Urinary bladder (tissue), 4 donors: ENCODE data around the gene GATAD2B. TPM values are rescaled to one million over a fixed set of nuclear protein-coding genes. Genes with fewer than 3 reads are reported as not detected.
"Not testable (repeated sequence)": the region's sequence is repeated elsewhere in the genome, so short reads cannot be mapped to it uniquely, and the experiment has no call there.

Experiments
- DNase-seq: peaks from one replicate; pipeline ENCODE4 v3.0.0-alpha.2; 2015; ENCODE audit errors: extremely low spot score
- H3K27ac ChIP-seq: one replicate; pipeline ENCODE4 v1.5.1; 2013; ENCODE audit warnings: low read depth, mild to moderate bottlenecking, moderate library complexity
- H3K36me3 ChIP-seq: one replicate; pipeline ENCODE4 v1.6.1; 2013; ENCODE audit warnings: mild to moderate bottlenecking, moderate library complexity; ENCODE audit not compliant: insufficient read depth
- H3K4me1 ChIP-seq: one replicate; pipeline ENCODE4 v1.6.1; 2013; ENCODE audit warnings: mild to moderate bottlenecking, moderate library complexity; ENCODE audit not compliant: insufficient read depth
- H3K4me3 ChIP-seq: one replicate; pipeline ENCODE4 v1.5.1; 2013; ENCODE audit warnings: low read depth, low read length
- WGBS: extraction: QIAGEN DNeasy Blood & Tissue Kit; methylation state at CpG from one replicate; pipeline ENCODE4 v1.1.7; 2013; 5-methylcytosine and 5-hydroxymethylcytosine counted together
- polyA plus RNA-seq: library from polyadenylated mRNA; stranded (reverse); fragments of 200-250 nt; gene quantifications from one replicate; pipeline ENCODE4 v1.2.3, GENCODE V29; 2013
- total RNA-seq: library from RNA; depleted of rRNA; stranded (reverse); fragments of >200 nt; gene quantifications from one replicate; pipeline ENCODE4 v1.2.3, GENCODE V29; 2014
- donor health status: healthy with polysubstance abuse.
- donor health status: healthy.

Gene GATAD2B
- total and polyA plus RNA-seq, 2 donors: 8.5 to 11.5 TPM

DNA sequence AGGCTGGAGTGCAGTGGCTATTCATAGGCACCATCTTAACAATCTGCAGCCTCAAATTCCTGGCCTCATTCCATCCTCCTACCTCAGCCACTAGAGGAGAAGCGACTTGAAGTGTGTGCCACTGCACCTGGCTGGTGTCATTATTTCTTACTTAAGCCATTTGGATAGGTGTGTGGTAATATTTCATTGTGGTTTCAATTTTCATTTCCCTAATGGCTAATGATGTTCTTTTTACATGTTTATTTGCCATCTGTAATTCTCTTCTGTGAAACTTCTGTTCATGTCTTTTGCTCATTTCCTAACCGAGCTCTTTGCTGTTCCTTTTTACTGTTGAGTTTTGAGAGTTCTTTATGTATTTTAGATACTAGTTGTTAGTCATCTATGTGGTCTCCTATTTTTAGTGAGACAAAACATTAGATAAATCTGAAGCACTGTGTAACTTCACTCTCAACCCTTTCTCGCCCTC lies 80.7 kb downstream of the GATAD2B start:
- 82% methylated on average over 3 of the region's 3 CpGs for WGBS
- DNase-seq: no peak
- no peaks in the 10 kb centered on the region for H3K36me3 ChIP-seq
- H3K4me1 ChIP-seq: no peaks in the 10 kb centered on the region
- no peak overlapping the region for H3K4me3 ChIP-seq
- H3K27ac ChIP-seq: no peak overlapping the region

DNA sequence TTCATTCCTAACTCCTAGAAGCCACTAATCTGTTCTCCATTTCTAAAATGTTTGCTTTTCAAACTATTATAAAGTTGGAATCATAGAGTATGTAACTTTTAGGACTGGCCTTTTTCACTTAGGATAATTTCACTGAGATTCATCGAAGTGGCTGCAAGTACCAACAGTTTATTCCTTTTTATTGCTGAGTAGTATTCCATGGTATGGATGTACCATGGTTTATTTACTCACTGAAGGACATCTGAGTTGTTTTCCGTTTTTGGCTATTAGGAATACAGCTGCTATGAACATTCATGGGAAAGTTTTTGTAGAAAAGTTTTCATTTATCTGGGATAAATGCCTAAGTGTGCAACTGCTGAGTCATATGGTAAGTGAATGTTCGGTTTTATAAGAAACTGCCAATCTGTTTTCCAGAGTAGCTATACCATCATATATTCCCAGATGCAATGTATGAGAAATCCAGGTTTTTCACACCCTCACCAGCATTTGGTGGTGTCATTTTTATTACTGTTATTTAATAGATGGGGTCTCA lies 81.2 kb downstream of the GATAD2B start:
- no peaks in the 10 kb centered on the region for H3K36me3 ChIP-seq
- no peak for DNase-seq
- H3K4me1 ChIP-seq: no peaks in the 10 kb centered on the region
- no peak overlapping the region for H3K4me3 ChIP-seq
- H3K27ac ChIP-seq: no peak overlapping the region
- 92% methylated on average over 3 of the region's 3 CpGs for WGBS

DNA sequence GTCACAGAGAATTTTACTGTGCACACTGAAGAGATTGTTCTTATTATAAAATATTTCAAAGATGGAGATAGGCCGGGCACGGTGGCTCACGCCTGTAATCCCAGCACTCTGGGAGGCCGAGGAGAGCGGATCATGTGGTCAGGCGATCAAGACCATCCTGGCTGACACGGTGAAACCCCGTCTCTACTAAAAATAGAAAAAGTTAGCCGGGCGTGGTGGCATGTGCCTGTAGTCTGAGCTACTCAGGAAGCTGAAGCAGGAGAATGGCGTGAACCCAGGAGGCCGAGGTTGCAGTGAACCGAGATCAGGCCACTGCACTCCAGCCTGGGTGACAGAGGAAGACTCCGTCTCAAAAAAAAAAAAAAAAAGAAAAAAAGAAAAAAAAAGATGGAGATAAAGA lies 82.0 kb downstream of the GATAD2B start:
- not testable (repeated sequence) for H3K4me3 ChIP-seq, H3K4me1 ChIP-seq, H3K27ac ChIP-seq, DNase-seq, H3K36me3 ChIP-seq
- WGBS: 86% methylated on average over 14 of the region's 14 CpGs

DNA sequence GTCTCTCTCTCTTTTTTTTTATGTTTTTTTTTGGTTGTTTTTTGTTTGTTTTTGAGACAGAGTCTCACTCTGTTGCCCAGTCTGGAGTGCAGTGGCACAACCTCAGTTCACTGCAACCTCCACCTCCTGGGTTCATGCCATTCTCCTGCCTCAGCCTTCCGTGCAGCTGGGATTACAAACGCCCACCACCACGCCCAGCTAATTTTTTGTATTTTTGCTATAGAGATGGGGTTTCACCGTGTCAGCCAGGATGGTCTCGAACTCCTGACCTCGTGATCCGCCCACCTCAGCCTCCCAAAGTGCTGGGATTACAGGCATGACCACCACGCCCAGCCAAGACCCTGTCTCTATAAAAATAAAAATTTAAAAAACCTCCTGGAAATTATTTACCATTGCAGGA lies 88.8 kb downstream of the GATAD2B start:
- DNase-seq, H3K4me1 ChIP-seq, H3K4me3 ChIP-seq, H3K27ac ChIP-seq, H3K36me3 ChIP-seq: not testable (repeated sequence)
- 92% methylated on average over 8 of the region's 8 CpGs for WGBS

DNA sequence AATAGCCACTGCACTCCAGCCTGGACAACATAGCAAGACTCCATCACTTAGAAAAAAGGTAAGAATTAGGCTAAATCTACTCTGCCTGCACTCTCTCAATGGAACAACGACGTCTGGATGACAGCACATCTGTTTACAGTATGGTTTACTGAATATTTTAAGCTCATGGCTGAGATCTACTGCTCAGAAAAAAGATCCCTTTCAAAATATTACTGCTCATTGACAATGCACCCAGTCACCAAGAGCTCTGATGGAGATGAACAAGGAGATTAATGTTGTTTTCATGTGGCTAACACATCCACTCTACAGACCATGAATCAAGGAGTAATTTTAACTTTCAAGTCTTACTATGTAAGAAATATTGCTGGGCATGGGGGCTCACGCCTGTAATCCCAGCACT lies 89.6 kb downstream of the GATAD2B start:
- Histone ChIP-seq H3K4me3 (no peak overlapping the region), H3K27ac (no peak overlapping the region), H3K4me1 (no peaks in the 10 kb centered on the region), H3K36me3 (no peaks in the 10 kb centered on the region)
- no peak for DNase-seq
- 76% methylated on average over 3 of the region's 3 CpGs for WGBS

DNA sequence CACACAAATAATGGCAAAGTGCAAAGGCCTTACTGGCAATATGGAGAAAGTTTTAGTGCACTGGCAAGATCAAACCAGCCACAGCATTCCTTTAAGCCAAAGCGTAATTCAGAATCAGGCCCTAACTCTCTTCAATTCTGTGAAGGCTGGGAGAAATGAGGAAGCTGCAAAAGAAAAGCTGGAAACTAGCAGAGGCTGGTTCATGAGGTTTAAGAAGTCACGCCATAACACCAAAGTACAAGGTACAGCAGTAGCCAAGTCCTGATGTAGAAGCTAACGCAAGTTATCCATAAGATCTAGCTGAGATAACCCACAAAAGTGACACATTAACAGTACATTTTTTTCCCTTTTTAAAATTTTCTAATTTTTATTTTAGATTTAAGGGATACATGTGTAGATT lies 90.5 kb downstream of the GATAD2B start:
- DNase-seq: no peak
- peaks cover 1% of the 10 kb centered on the region for H3K36me3 ChIP-seq
- WGBS: 94% methylated on average over 3 of the region's 3 CpGs

DNA sequence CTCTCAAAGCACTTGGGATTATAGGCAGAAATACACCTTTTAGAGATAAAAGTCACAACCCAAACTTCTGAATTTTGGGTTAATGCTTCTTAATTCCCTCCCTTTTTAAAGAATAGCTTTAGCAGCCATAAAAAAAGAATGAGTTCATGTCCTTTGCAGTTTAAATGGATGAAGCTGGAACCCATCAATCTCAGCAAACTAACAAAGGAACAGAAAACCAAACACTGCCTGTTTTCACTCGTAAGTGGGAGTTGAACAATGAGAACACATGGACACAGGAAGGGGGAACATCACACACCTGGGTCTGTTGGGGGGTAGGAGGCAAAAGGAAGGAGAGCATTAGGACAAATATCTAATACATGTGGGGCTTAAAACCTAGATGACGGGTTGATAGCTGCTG lies 91.7 kb downstream of the GATAD2B start:
- H3K36me3 ChIP-seq: peaks cover 3% of the 10 kb centered on the region
- DNase-seq: no peak
- H3K4me3 ChIP-seq: no peak overlapping the region
- 85% methylated on average over 2 of the region's 2 CpGs for WGBS
- no peaks in the 10 kb centered on the region for H3K4me1 ChIP-seq
- H3K27ac ChIP-seq: no peak overlapping the region

More for the DNA sequence above, 90.5 kb downstream of the GATAD2B start:
- no peak overlapping the region for H3K4me3 ChIP-seq
- no peak overlapping the region for H3K27ac ChIP-seq
- H3K4me1 ChIP-seq: no peaks in the 10 kb centered on the region

DNA sequence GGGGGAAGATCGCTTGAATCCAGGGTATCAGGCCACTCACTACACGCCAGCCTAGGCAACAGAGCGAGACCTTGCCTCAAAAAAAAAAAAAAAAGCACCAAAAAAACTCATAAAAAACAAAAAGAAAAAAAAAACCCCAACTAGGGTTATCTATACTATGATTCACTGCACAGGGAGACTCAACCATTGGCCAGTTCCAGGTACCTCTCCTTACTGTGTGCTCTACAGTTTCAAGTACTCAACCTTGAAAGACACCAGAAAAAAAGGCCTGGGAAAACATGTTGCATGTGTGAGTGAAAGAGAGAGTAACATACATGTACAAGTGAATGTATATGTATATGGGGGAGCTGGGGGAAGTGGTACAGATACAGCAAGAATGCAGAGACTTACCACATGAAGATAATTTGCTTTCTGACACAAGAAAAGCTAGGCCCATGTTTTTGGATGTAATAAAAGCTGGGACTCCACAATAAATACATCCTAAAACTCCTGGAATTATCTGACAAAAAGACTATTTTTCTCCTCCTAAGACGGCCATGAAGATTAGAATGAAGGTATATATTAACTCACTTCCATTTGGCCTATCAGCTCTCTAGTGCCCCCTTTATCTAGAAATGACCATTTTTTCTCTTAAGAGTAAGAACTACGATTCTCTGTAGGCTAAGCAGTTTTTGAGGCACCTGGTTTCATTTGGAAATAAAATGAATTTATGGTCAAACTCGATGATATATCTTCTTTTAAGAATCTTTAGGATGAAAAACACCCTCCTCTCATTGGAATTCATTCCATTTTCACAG lies 95.4 kb downstream of the GATAD2B start:
- Histone ChIP-seq H3K27ac (no peak overlapping the region), H3K36me3 (peaks cover 3% of the 10 kb centered on the region), H3K4me3 (no peak overlapping the region), H3K4me1 (no peaks in the 10 kb centered on the region)
- no peak for DNase-seq
- WGBS: 85% methylated on average over 6 of the region's 6 CpGs

DNA sequence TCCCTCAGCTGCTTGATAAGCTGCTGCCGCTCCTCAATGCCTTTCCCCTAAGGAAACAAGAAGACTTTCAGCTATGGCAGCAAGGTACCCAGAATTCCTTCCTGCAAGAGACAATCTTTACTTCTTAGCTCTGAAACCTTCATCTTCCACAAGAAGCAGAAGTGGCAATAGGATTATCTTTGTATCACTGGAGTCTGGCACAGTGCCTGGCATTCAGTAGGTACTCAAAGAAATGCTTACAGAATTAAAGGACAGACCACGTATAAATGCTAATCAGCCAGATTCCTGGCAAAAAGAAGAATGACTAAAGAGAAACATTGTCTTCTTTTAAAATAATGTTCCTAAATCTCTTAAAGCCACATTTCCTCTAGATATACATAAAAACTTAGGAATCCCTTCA lies 103.9 kb downstream of the GATAD2B start:
- no peak for DNase-seq
- no peak overlapping the region for H3K27ac ChIP-seq
- H3K36me3 ChIP-seq: peaks cover 3% of the 10 kb centered on the region
- no peak overlapping the region for H3K4me3 ChIP-seq
- 72% methylated on average over 2 of the region's 2 CpGs for WGBS
- no peaks in the 10 kb centered on the region for H3K4me1 ChIP-seq

DNA sequence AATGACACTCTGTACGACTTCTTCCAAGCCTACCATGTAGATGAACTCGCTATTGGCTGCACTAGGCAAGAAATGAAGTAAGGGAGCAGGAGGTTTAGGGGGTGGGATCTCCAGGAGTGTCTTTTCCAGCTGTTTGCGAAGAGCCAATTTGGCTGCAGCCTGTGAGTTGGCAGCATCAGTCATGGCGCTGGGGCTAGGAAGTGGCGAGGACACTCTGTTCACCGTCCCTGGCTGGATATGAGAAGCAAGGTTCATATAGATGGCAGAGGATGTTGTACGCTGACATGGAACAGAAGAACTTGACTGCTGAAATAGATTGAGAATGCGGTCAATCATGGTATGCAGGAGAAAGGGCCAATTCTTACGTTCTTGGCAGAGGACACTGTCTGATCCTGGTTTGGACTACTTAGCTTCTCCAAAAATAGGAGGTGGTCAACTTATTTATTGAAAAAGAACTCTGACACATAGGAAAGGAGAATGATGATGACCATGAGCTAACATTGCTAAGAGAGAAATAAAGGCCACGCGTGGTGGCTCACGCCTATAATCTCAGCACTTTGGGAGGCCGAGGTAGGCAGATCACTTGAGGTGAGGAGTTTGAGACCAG lies 106.4 kb downstream of the GATAD2B start:
- WGBS: 84% methylated on average over 13 of the region's 13 CpGs
- Histone ChIP-seq H3K4me3 (no peak overlapping the region), H3K36me3 (peaks cover 3% of the 10 kb centered on the region), H3K4me1 (no peaks in the 10 kb centered on the region), H3K27ac (no peak overlapping the region)
- DNase-seq: no peak

DNA sequence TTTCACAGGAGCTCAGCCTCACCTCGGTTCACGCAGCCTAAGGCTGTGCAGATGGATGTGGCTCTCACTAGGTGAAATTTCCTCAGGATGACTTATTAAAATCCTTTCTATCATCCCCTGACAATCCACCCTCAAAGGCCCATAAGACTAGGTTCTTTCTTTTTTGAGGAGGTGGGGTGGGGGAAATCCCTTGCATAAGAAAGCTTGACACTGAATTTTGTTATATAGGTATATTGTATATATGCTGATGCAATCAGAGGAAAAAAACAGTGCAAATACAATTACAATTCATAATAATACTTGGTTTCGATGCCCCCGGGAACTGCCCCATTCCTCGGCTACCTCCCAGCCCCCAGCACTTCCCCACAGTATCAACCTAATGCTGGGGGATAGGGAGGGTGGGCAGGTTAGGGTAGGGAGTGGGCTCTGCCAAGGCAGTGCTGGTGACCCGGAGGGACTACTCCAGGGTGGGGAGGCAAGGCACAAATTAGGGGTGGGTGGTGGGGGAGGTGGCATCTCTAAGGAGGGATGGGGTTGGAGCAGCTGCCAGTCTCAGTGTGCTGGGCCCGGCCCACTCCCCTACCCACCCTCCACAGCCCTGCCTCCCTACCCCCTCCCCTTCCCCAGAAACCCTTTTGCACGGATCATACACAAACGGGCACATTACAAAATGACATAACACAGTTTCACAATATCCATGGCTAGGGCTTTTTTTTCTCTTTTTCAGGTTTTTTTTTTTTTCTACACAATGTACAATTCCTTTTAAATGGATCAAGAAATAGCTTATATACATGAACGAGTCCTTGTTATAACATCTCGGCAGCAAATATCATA lies 116.7 kb downstream of the GATAD2B start:
- H3K36me3 ChIP-seq: no peaks in the 10 kb centered on the region
- H3K4me1 ChIP-seq: no peaks in the 10 kb centered on the region
- 83% methylated on average over 11 of the region's 11 CpGs for whole genome bisulfite sequencing
- H3K27ac ChIP-seq: peak overlapping the region; percentile 6
- no peak overlapping the region for H3K4me3 ChIP-seq
- no peak for DNase-seq

DNA sequence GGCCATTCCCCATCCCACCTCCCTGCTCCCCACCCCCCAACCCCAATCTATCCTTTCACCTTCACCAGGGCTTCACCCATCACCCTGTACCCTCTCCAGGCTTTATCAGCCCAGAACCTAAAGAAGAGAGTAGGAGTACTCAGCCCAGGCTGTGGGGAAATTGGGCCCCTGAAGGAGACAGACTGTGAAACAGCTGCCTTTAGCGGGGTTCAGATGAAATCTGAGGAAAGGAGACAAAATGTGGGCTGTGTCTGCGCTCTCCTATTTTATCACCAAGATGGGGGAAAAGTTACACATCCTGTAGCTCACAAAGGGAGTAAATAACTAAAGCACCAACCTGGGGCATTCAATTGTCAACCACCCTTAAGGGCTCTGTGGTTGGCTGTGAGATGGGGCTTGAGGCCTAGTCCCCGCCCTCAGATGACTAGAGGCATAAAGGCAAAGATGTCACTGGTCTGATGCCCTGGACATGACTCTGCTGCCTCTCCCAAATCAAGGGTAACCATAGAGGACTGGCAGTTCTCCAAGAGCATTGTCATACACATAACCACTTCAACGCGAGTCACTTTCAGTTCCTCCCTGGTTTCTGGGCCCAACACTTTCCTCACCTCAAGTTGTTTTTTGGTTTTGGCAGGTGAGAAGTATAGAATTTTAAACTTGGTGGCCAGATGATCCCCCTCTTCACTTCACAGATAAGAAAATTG lies 117.6 kb downstream of the GATAD2B start:
- Histone ChIP-seq H3K27ac (no peak overlapping the region), H3K4me1 (no peaks in the 10 kb centered on the region), H3K4me3 (no peak overlapping the region), H3K36me3 (no peaks in the 10 kb centered on the region)
- DNase-seq: no peak
- 69% methylated on average over 5 of the region's 5 CpGs for WGBS

DNA sequence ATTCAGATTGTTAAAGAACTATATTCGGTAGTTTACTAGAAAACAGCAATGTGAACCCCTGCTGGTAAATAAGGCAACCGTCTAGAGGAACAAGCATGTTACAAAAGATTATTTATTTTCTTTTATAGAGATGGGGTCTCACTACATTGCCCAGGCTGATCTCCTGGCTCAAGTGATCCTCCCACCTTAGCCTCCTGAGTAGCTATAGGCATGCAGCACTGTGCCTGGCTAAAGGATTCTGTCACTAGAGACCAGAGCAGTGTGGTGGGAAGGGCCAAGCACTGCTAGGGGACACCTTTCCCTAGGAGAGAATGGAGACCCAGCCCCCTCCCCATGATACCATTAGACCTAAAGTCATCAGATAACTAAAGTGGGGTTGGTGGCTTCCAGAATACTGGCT lies 118.7 kb downstream of the GATAD2B start:
- no peak for DNase-seq
- H3K36me3 ChIP-seq: no peaks in the 10 kb centered on the region
- H3K4me3 ChIP-seq: no peak overlapping the region
- WGBS: 81% methylated on average over 2 of the region's 2 CpGs
- H3K27ac ChIP-seq: no peak overlapping the region
- no peaks in the 10 kb centered on the region for H3K4me1 ChIP-seq
